ENCODE measurements around the gene PPFIA3. TPM values are rescaled to one million over a fixed set of nuclear protein-coding genes. Genes with fewer than 3 reads are reported as not detected.

The PPFIA3 gene
- total RNA-seq, 1 donor from 2014 or later: 3.3 TPM

DNA sequence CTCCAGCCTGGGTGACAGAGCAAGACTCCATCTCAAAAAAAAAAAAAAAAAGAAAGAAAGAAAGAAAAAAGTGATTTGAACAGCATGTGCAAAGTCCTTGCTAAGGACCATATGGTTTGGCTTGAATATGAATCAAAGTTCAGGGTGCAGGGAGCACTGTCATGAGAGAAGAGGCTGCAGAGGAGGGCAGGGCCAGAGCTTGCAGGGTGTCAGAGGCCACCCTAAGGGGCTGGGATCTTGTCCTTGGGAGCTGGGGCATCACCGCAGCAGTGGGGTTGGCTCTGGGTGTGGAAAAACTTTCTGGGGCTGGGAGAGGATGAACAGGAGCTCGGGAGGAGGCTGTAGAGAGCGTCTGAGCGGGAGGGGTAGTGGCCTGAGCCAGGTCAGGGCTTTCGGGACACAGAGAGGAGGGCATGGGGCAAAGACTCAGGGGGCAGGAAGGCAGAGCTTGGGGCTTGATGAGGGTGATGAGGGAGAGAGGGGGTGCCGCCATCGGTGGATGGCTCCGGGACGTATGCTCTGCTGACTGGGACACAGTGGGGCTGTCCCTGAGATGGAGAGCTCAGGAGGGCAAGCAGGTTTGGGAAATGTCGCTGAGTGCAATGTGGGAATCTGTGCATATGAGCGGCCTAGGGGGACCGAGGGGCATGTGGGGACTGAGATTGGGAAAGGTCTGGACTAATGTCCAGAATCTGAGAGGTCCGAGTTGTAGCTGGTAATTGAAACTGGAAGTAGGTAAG, 41.3 kb downstream of the PPFIA3 start:
- no peak for TF ChIP-seq CTCF (conservative IDR thresholded peaks at IDR 0.05; ENCODE audit: low read depth, low read length)
- no peak overlapping the region for H3K4me3 ChIP-seq (ENCODE audit: low read depth, low read length)
- no peak for DNase-seq (ENCODE audit: low read depth)

DNA sequence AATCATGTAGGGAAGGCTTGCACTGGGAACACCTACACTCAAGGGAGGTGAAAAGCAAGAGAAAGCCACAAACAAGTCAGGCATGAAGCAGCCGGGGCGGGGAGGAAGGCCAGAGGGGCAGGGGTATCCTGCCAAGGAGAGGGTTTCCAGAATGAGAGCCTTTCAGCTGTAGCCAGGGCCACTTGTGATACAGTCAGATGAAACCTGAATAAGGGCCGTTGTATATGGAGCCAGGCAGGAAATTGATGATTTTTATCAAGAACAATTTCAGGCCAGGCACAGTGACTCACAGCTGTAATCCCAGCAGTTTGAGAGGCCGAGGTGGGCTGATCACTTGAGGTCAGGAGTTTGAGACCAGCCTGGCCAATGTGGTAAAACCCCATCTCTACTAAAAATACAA, 42.6 kb downstream of the PPFIA3 start:
- no peak for DNase-seq (ENCODE audit: low read depth)
- TF ChIP-seq CTCF (conservative IDR thresholded peaks at IDR 0.05; ENCODE audit: low read depth, low read length): no peak
- no peak overlapping the region for H3K4me3 ChIP-seq (ENCODE audit: low read depth, low read length)

DNA sequence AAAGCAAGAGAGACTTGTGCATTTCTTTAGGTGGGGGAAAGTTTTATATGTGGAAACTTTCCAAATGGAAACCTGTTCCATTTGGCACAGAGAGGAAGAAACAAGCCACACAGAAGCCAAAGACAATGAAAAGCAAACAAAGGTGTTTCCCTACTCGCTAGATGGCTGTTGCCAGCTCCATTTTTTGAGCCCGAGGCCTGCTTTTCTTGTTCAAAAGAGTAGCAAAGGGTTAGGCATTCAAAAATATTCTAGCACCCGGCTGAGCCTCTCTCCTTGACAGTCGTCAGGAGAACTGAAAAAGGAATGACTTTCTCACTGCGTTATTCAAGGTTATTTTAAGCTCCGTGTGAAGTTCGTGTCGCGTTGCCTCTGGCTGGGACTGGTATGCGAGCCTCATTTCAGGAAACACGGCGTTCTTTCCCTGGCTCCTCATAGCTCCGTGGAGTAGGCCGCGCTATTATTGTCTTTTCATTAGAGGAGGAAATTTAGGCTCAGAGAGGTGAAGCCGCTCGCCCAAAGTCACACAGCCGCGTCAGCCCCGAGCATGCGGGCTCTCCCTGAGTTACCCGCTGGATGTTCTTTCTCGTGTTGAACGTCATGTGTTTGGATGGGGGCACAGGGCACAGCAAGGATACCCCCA, 45.9 kb downstream of the PPFIA3 start:
- no peak for DNase-seq (ENCODE audit: low read depth)
- H3K4me3 ChIP-seq (ENCODE audit: low read depth, low read length): no peak overlapping the region
- TF ChIP-seq CTCF (conservative IDR thresholded peaks at IDR 0.05; ENCODE audit: low read depth, low read length): no peak

- no peak for TF ChIP-seq CTCF (conservative IDR thresholded peaks at IDR 0.05; ENCODE audit: low read depth, low read length)
- no peak overlapping the region for H3K4me3 ChIP-seq (ENCODE audit: low read depth, low read length)
- DNase-seq (ENCODE audit: low read depth): no peak
Observed at GRCh38 chr19:49165865-49166301, 46.5 kb downstream of the PPFIA3 start.

GRCh38 chr19:49167857-49168409, 48.6 kb downstream of the PPFIA3 start:
- DNase-seq (ENCODE audit: low read depth): no peak
- H3K4me3 ChIP-seq (ENCODE audit: low read depth, low read length): no peak overlapping the region
- TF ChIP-seq CTCF (conservative IDR thresholded peaks at IDR 0.05; ENCODE audit: low read depth, low read length): no peak

GRCh38 chr19:49168421-49168820, 49.1 kb downstream of the PPFIA3 start:
- no peak for TF ChIP-seq CTCF (conservative IDR thresholded peaks at IDR 0.05; ENCODE audit: low read depth, low read length)
- no peak overlapping the region for H3K4me3 ChIP-seq (ENCODE audit: low read depth, low read length)
- DNase-seq (ENCODE audit: low read depth): no peak
